Left hindlimb (tissue), 1 donor: ENCODE measurements around the gene DOCK4.
A peak's percentile ranks its signal among the peaks of the same experiment; 100 is the strongest.

Experiments used
- DNase-seq: peaks from one replicate; pipeline ENCODE4 v3.0.0-alpha.2; 2018

DOCK4 gene

GRCh38 chr7:112214268-112214667 lies 8.1 kb upstream of the DOCK4 start:
- DNase-seq = no peak

GRCh38 chr7:112213735-112214134 lies 7.5 kb upstream of the DOCK4 start:
- no peak for DNase-seq

- no peak for DNase-seq
Observed at GRCh38 chr7:112212571-112212970, 6.4 kb upstream of the DOCK4 start.

GRCh38 chr7:112211348-112211907 lies 5.2 kb upstream of the DOCK4 start:
- no peak for DNase-seq

- no peak for DNase-seq
Observed at GRCh38 chr7:112207765-112208164, 1.6 kb upstream of the DOCK4 start.

GRCh38 chr7:112206991-112207592 lies 893 bp upstream of the DOCK4 start:
- no peak for DNase-seq

- peak; percentile 81 for DNase-seq
Observed at GRCh38 chr7:112205343-112206237, 609 bp downstream of the DOCK4 start.

GRCh38 chr7:112204499-112205342 lies 1.5 kb downstream of the DOCK4 start:
- DNase-seq = no peak

GRCh38 chr7:112203365-112203739 lies 2.8 kb downstream of the DOCK4 start:
- no peak for DNase-seq

- no peak for DNase-seq
Observed at GRCh38 chr7:112202816-112203215, 3.4 kb downstream of the DOCK4 start.

- no peak for DNase-seq
Observed at GRCh38 chr7:112201839-112202238, 4.4 kb downstream of the DOCK4 start.

- no peak for DNase-seq
Observed at GRCh38 chr7:112201411-112201810, 4.8 kb downstream of the DOCK4 start.

- no peak for DNase-seq
Observed at GRCh38 chr7:112199672-112200071, 6.5 kb downstream of the DOCK4 start.

GRCh38 chr7:112199035-112199655 lies 7.1 kb downstream of the DOCK4 start:
- no peak for DNase-seq

GRCh38 chr7:112197322-112197721 lies 8.9 kb downstream of the DOCK4 start:
- DNase-seq = no peak

GRCh38 chr7:112195717-112196116 lies 10.5 kb downstream of the DOCK4 start:
- DNase-seq = no peak

- no peak for DNase-seq
Observed at GRCh38 chr7:112193915-112194502, 12.2 kb downstream of the DOCK4 start.

- no peak for DNase-seq
Observed at GRCh38 chr7:112192236-112193154, 13.7 kb downstream of the DOCK4 start.

- no peak for DNase-seq
Observed at GRCh38 chr7:112190120-112190519, 16.1 kb downstream of the DOCK4 start.

GRCh38 chr7:112189691-112190090 lies 16.5 kb downstream of the DOCK4 start:
- no peak for DNase-seq

GRCh38 chr7:112188257-112188656 lies 17.9 kb downstream of the DOCK4 start:
- no peak for DNase-seq
